DMS53 treated with DMSO at 0.1 percent for 48 hours (cell line): Measurements from ENCODE around the gene PLXNA4.

Experiments used
- DNase-seq: peaks from one replicate; lab custom pipeline; 2025; ENCODE audit not compliant: unreplicated experiment; lab: John Stamatoyannopoulos, UW

Gene PLXNA4

GRCh38 chr7:132100483-132100882, 475.8 kb downstream of the PLXNA4 start:
- no peak for DNase-seq

DNA sequence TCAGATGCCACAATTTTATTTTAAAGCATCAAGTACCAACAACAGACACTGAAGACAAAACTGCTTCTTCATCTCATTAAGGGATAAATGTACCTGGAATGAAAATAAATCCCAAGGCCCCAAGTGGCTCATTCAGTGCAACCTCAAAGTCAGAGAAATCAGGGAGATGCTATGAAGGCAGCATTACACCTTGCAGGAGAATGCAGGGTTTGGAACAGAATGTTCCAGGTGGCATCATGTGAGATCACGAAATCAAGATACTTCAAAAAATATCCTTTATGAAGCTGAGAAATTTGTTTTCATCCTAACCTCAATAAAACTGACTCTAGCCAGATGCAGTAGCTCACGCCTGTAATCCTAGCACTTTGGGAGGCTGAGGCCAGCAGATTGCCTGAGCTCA, 477.1 kb downstream of the PLXNA4 start:
- DNase-seq: no peak

DNA sequence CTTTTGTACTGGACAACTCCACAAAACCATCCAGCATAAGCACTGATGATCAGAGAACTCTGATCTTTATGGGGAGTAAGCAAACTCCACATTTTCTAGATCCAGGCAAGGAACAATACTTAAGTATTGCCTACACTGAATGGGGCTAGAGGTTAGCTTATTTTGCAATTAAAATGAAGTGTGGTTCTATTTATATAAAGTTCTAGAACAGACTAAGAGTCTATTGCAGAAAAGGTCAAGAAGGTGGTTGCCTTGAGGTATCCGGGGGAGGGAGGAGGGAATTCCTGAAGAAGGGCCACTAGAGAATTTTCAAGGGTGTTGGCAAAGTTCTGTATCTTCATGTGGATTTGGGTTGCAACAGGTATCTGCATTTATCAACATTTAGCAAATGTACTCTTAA, 477.9 kb downstream of the PLXNA4 start:
- DNase-seq: no peak

GRCh38 chr7:132097550-132098134, 478.6 kb downstream of the PLXNA4 start:
- DNase-seq: no peak

DNA sequence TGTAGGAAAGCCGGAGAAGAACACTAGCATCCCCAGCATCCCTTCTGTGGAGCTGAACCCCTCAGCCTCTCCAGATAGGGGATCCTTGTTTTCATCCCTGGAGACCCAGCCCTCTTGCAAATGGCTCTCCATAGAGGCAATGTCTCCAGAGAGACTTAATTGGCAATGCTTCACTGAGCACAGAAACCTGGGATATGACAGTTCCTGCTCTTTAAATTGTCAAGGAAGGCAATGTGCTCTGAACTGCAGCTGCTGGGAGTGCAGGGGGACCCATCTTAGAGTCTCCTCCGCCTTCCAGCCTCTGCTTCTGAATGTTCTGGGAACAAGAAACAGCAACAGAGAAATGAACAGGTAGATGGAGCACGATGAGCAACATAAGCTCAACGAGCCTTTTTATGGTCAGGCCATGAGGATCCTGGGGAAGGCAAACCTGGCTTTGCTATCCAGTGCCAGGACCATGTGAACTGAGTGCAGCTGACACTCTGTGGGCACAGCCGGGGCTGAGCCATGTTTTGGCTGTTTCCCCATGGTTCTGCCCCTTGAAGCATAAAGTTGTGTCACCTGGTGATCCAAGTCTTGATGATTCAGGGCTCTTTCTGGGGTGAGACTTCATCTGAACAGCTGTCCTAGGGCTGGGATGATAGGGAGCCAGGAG, 481.0 kb downstream of the PLXNA4 start:
- no peak for DNase-seq

- peak; percentile 48 for DNase-seq
These were observed 484.2 kb downstream of the PLXNA4 start for GRCh38 chr7:132092106-132092505.

DNA sequence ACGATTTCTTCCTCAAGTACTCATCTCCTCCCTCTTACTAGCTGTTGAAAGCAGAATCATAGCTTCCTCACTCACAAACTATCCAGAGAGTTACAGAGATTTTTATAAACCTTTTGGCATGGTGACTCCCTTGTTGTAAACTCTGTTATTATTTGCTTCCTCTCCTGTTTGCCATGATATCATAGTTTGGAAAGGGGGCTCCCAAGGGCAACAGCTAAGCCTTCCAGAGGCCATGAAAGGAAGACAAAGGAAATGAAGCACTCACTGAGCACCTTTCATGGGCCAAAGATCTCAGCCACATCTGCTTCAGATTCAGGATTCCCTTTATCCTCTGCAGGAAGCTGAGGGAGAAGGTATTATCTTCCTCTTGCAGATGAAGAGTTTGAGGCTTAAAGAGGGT, 484.6 kb downstream of the PLXNA4 start:
- no peak for DNase-seq

DNA sequence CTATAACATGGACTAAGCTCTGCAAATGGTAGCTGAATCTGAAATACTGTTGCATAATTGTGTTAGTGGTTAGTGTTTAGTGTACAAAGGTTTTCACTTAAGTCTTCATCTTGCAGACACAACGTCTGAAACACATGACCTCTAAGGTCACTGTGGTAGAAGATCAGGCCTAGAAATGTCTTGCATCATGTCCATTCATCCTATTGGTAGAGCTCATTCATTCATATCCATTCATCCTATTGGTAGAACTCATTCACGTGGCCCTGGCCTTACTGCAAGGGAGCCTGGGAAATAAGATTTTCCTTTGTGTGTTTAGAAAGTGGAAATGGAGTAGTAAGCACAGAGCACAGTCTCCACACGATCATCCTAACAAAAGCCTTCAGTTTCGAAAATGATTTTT, 485.8 kb downstream of the PLXNA4 start:
- no peak for DNase-seq

DNA sequence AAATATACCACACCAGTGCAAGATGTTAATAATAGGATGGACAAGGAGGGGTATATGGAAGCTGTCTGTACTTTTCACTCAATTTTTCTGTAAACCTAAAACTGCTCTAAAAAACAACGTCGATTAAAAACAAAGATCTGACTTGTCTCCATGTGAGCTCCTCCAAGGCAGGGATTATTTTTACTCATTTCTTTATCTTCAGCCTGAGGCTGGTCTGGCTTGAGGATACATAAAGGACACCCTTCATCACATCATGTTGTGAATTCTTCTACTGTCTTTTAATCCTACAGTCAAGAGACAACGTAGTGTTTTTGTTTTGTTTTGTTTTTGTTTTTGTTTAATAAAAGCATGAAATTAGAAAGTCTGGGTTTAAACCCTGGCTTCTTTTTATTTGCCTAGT, 486.9 kb downstream of the PLXNA4 start:
- DNase-seq: no peak

DNA sequence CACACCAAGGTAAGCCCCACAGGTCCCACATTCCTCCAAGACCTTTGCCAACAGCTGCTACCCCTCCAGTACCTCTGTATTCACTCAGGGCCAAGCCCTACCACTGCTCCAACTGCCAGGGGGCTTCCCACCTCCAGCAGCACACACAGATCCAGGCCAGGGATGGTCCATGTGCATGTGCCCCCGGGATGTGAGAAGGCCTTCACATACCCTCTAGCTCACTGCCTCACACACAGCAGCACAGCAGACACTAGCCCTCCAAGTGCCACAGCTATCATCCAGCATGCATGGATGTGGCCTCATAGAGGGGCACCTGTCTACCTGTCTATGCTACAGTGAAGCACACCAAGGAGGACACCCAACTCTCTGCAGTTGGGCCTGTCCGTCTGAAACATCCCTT, 488.8 kb downstream of the PLXNA4 start:
- no peak for DNase-seq

DNA sequence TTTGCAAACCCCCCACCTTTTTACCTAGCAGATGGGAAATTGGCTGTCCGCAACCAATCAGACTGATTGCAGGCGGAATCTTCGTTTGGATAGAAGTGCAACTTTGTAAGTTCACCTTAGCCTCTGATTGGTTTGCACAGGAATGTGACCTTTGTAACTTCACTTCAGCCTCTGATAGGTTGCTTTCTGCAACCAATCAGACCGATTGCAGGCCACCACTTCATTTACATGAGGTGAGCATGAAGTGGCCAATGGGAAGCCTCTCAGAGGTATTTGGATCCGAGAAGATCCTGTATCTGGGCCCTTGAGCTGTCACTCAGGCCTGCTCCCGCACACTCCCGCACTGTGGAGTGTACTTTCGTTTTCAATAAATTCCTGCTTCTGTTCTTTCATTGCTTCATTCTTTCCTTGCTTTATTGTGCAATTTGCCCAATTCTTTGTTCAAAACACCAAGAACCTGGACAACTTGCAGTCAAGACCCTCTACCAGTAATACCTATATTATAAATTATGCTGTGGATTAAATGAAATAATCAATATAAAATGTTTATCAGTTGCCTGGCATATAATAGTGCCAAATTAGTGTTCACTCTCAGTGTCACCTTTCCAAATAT, 491.4 kb downstream of the PLXNA4 start:
- DNase-seq: no peak

GRCh38 chr7:132083537-132084123, 492.6 kb downstream of the PLXNA4 start:
- DNase-seq: no peak

GRCh38 chr7:132083126-132083525, 493.1 kb downstream of the PLXNA4 start:
- no peak for DNase-seq

- DNase-seq: no peak
These were observed 493.9 kb downstream of the PLXNA4 start for GRCh38 chr7:132082394-132082793.

DNA sequence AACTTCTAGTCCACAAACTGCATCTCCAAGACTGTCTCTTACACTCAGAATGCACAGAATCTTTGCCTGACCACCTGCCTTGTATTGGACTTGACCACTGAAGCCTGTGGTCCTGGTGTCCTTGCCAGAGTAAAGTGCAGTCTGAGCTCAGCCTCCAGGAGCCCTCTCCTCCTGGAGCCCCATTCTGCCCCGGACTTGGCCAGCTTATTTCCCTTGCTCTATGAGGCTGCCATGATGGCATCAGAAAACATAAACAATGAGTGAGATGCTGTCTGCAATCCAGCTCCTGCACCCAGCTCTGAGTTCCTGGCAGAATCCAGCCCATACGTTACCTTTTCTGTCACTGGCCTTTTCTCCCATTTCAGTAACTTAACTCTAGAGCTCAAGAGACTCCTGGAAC, 494.6 kb downstream of the PLXNA4 start:
- DNase-seq: no peak

DNA sequence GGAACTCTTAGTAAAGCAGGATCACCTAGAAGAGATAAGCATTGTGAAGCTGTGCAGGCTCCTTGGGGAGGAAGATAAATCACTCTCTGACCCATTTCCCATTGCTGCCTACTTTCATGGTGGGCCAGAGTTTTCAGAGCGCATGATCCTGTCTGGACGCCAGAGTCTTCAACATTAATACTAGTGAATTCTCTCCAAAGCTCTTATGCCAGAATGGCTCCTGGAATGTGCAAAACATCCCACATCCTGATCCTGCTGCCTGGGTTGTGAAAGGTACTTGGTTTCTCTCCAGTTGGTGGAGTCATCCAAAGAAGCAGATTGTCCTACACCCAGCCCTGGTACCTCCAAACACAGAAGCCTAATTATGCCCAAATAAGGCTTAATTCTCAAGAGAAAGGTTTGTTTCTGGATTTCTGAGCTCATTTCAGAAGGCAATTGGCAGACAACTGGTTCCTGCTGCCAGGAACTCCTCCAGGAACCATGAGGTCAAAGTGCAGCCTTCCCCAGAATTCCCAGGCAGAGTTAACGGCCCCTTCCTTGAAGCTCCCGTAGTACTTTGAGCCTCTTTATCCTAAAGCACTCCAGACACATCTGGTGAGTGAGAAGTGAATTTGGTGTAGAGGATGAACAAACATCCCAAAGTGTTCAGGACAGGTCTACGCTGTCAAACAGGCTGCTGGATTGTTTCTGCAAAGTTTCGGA, 495.2 kb downstream of the PLXNA4 start:
- DNase-seq: no peak

- DNase-seq: no peak
These were observed 495.8 kb downstream of the PLXNA4 start for GRCh38 chr7:132080467-132080866.

DNA sequence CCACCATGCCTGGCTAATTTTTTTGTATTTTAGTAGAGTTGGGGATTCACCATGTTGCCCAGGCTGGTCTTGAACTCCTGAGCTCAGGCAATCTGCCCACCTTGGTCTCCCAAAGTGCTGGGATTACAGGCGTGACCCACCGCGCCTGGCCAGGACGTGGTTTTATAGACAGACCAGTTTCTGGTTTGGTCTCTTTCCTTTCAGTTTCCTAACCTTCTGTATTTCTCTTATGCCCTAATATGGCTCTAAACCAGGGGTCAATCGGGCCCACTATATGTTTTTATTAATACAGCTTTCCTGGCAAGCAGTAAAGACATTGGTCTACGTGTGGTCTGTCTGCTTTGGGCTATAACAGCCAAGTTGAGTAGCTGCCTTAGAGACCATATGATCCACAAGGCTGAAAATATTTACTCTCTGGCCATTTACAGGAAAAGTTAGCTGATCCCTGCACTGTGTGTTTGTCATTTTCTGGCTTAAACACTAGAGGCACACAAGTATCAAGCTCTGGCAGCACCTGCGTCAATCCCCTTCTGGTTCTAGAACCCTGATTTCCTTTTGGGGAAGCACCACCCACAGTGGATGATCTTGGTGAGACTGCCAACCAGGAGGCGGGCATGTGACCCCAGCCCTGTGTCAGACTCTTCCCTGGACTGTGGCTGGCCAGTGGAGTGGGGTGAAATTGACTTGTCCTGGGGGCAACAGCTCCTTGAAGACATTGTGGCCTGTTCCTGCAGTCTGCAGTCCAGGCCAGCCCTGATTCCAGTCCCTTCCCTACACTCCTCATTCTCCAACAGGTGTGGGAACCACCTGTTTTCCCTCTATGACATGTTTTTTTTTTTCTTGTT, 497.2 kb downstream of the PLXNA4 start:
- no peak for DNase-seq

DNA sequence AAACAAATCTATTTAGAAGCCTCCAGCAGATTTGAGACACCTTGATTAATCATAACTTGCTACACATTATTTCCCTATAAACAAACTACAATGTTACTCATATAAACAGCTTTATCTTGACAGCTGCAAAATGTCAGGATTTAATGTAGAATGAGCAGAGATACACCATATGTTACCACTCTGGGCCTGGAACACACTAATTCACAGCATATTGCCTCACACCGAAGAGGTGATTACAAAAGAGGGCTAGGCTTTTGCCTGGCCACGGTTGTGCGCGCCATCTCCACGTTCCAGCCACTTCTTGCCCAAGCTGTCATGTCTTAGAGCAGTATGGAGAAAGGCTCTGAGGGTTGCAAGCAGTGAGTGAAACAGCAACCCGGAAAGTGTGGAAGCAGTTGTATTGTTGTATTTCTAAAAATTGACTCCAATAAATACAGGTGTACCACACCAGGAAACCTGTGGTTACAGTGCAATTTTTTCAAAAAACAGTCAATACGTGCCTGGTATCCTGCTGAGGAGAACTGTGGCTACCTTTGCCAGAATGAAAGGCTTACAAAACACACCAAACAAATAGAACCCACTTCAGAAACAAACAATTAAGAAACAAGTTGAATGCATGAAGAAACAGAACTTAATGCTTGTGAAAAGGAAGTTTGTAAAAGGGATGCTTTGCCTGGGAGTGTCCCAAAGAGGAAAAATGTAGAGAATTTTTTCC, 498.1 kb downstream of the PLXNA4 start:
- no peak for DNase-seq
